ENCODE results near the gene SPRED2.

GRCh38 chr2:65481961-65482360 is 49.6 kb upstream of the SPRED2 start:
- TF ChIP-seq POLR2A (IDR thresholded peaks at IDR 0.05) (no peak), CTCF (IDR thresholded peaks at IDR 0.05) (no peak), EP300 (IDR thresholded peaks at IDR 0.05) (no peak), POLR2AphosphoS5 (IDR thresholded peaks at IDR 0.05) (no peak)

All from stomach (tissue), 4 donors.